Activated CD8-positive, alpha-beta memory T cell treated with anti-CD3 and anti-CD28 coated beads for 36 hours (primary cell): Measurements from ENCODE around the gene NUBP2. TPM values are rescaled to one million over a fixed set of nuclear protein-coding genes. Genes with fewer than 3 reads are reported as not detected.
"Not testable (repeated sequence)": the region's sequence is repeated elsewhere in the genome, so short reads cannot be mapped to it uniquely, and the experiment has no call there.

Experiments used
- CTCF ChIA-PET: fragments of 350-600 bp; sonication (Branson Sonifier 250); formaldehyde crosslinking; loops from one replicate; lab custom pipeline; 2021; ENCODE audit warnings: antibody characterized with exemption; lab: Charles Lee
- POLR2A ChIA-PET: fragments of 350-600 bp; sonication (Branson Sonifier 250); formaldehyde crosslinking; loops from one replicate; lab custom pipeline; 2021; ENCODE audit warnings: antibody characterized with exemption; lab: Charles Lee
- total RNA-seq, 2 experiments: library from RNA; stranded (reverse); gene quantifications; one replicate each; pipeline ENCODE4 v1.2.3, GENCODE V29; 2021

NUBP2 gene
- total RNA-seq, 2 experiments from 2014 or later, result 72.7 to 80.2 TPM

- ChIA-PET CTCF (no interaction called here), POLR2A (interaction anchor here (0.6 to 0.7 kb wide), 2 partner anchors 9 to 148 kb away, joined by 5 to 6 read pairs; partner anchors contain the start of genes NUBP2 and SPSB3)
Measured at GRCh38 chr16:1791256-1791942, 8.6 kb downstream of the NUBP2 start.

- POLR2A ChIA-PET, result interaction anchor here (0.7 kb wide), 1 partner anchor 9 kb away, joined by 5 read pairs; the partner anchor contains the start of genes NUBP2 and SPSB3
Measured at GRCh38 chr16:1791943-1792812, 9.4 kb downstream of the NUBP2 start.

DNA sequence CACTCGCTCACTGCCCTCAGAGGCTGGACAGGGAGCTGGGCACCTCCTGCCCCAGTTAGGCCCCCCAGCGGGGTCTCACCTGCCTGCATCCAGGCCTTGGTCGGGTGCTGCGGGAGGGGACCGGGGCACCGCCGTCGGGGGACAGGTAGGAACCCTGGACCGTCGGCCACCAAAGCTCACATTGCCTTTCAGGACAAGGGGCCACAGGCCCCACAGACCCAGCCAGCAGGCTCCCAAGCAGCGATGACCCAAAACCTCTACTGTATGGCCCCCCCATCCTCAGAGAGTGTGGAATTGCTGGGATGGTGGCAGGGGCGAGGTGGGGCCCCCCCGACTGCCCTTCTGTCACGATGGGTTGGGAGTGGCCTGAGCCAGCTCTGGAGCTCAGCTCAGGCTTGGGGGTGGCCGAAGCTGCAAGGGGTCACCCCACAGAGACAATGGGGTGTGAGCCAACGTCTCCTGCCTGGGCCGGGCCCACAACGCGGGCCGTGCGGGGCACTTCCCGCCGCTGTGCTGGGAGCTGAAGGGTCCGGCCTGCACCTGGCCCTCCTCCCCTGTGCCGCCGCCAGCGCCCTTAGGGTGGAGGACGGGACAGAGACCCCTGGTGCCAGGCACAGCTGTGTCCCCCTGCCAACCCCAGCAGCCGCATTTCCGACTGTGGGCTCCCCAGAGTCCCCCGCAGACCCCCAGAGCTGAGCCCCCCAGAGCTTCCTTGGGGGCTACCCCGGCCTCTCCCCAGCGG, 10.2 kb downstream of the NUBP2 start:
- ChIA-PET POLR2A (no interaction called here), CTCF (interaction anchor here (0.9 to 1.3 kb wide), 2 partner anchors 9 to 10 kb away, joined by 3 read pairs; partner anchors contain the start of genes NUBP2 and SPSB3)

More at GRCh38 chr16:1791943-1792812, 9.4 kb downstream of the NUBP2 start:
- CTCF ChIA-PET, result interaction anchor here (0.9 kb wide), 1 partner anchor 10 kb away, joined by 3 read pairs; no protein-coding TSS in a partner anchor

DNA sequence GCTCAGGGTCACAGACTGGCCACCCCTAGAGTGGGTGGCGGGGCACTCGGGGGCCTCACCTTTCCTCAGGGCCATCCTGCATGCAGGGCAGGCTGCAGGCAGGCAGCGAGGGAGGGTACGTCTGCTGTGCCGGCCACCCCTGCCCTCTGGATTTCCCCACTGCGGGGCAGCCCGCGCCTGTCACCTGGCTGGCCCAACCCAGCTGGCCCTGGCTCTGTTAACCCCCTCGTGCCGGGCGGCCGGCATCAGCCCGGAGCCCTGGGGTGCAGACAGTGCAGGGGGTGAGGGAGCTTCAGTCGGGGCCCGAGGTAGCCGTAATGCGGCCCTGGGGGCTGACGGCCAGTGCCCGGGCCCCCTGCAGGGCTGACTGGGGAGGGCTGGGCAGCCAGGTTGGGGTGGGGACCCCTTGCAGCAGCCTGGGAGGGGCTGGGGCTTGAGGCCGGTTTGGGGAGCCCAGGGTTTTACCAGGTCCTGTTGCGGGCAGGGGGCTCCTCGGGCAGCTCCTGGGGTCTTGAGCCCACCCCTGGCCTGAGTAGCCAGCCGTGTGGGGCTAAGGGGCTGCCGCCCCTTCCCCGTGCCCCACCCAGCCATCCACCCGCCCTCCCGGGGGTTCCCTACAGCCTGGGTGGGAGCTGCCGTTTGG, 10.9 kb downstream of the NUBP2 start, which contains the start of gene IGFALS:
Gene IGFALS, minus strand, starts transcription at position 128 of the 643 bp plus-strand sequence. Its CDS starts 53 bp downstream, at position 75.
- ChIA-PET CTCF (interaction anchor here (1.3 kb wide), 1 partner anchor 11 kb away, joined by 3 read pairs; the partner anchor contains the start of genes NUBP2 and SPSB3), POLR2A (no interaction called here)

DNA sequence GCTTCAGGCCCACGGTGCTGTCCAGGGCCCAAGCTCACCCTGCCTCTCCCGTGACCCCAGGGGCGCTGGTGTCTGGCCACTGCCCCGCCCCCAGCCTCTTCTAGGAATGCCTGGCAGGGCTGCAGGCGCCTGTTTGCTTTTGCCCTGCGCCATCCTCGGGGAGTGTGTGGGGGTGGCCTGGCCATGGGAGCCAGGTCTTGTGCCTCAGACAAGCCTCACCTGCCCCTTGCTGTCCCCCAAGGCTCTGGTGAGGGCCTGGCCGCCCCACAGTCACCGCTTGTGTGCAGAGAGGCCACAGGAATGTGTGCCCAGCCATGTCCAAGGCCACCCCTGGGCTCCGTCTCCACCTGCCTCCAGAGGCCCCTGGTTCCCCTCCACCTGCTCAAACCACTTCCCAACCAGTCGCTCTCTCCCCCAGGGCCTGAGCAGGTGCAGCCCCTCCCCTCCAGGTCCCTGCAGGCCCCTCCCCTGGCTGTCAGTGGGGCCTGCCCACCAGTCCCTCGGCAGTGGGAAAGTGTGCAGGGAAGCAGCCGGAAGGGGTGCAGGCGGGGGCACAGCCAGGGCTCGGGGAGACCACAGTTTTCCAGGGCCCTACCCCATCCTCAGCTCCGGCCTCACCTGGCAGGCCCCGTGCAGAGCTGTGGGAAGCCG, 11.6 kb downstream of the NUBP2 start:
- ChIA-PET POLR2A (no interaction called here), CTCF (interaction anchor here (1.3 kb wide), 1 partner anchor 12 kb away, joined by 3 read pairs; the partner anchor contains the start of genes NUBP2 and SPSB3)

- CTCF ChIA-PET, result no interaction called here
- POLR2A ChIA-PET, result no interaction called here
Measured at GRCh38 chr16:1794908-1795666, 12.3 kb downstream of the NUBP2 start.

- CTCF ChIA-PET, POLR2A ChIA-PET: not testable (repeated sequence)
Measured at GRCh38 chr16:1799263-1799662, 16.5 kb downstream of the NUBP2 start.

GRCh38 chr16:1800701-1801100, 17.9 kb downstream of the NUBP2 start:
- POLR2A ChIA-PET, result no interaction called here
- CTCF ChIA-PET, result no interaction called here

- POLR2A ChIA-PET, result no interaction called here
- CTCF ChIA-PET, result no interaction called here
Measured at GRCh38 chr16:1807626-1808025, 24.9 kb downstream of the NUBP2 start.

GRCh38 chr16:1808691-1809090, 25.9 kb downstream of the NUBP2 start:
- CTCF ChIA-PET, result no interaction called here
- POLR2A ChIA-PET, result no interaction called here

DNA sequence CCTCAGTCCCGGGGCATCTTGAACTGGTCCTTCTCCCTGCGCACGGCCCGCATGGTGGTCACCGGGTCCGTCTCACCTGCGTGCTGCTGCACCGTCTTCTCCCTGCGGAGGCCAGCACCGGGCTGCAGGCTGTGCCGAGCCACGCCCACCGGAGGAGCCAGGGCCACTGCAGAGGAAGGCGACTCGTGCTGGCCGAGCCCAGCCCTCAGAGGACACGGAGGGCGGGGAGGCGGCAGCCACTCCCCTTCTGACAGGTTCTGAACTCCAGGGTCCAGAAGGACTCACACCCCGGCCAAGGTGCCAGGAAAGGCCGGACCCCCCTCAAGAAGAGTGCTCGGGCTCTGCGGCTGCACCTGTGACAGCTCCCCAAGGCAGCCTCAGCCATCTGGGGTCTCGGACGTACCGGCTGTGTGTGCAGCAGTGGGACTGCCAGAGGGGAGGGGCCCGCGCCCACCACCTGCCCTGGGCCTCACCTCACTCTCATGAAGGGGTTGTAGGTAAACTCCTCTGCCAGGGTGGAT, 26.6 kb downstream of the NUBP2 start:
- ChIA-PET POLR2A (no interaction called here), CTCF (no interaction called here)

DNA sequence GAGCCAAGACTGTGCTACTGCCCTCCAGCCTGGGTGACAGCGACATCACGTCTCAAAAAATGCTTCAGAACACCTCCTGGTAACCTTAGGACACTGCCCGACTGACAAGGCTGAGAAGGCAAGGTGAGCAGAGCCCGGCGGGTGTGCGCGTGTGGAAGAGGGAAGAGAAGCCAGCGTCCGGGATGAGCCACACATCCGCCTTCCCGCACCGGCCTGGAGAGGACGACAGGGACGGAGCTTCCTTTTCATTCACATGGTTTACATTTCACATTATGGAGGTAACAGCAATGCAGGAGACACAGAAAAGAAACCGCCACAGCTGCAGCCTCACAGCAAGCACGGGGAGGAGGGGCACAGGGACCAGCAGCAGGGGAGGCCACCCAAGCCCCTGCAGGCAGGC, 27.3 kb downstream of the NUBP2 start:
- POLR2A ChIA-PET, result no interaction called here
- CTCF ChIA-PET, result no interaction called here

DNA sequence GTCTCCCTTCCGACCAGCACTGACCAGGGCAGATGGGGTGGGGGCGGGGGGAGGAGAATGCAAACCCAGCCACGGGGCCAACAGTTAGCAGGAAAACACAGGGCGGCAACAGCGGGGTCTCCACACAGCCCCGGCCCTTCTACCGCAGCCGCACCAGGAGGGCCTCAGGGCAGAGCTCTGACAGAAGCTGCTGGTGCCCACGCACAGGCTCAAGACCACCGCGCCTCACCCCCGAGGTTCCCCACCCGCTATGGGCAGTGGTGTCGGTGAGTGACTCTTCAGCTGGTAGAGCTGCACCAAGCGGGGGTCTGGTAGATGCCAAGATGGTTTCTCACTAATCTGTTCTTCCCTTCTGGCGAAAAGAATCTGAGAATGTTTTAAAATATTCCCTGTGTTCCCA, 27.8 kb downstream of the NUBP2 start:
- ChIA-PET POLR2A (no interaction called here), CTCF (no interaction called here)

DNA sequence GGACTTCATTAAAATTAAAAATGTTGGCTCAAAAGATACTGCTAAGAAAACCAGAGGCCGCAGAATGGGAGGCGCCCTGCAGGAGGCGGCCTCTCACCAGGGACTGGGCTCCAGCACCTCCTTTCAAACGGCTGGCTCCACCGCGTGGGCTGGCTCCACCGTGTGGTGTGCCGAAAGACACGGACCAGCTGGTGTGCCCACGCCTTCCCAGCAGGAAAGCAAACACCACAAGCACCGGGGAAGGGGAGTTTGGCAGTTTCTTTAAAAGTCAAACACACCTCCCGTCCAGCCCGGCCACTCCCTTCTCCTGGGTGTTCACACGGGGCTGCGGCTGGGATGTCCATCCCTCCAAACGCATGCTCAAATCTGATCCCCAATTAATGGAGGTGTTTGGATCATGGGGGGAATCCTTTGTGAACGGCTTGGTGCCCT, 30.0 kb downstream of the NUBP2 start:
- POLR2A ChIA-PET, result no interaction called here
- CTCF ChIA-PET, result no interaction called here

- POLR2A ChIA-PET, result no interaction called here
- CTCF ChIA-PET, result no interaction called here
Measured at GRCh38 chr16:1815461-1815860, 32.7 kb downstream of the NUBP2 start.

- CTCF ChIA-PET, result interaction anchor here (1.7 kb wide), 1 partner anchor 11 kb away, joined by 4 read pairs; the partner anchor contains the start of gene FAHD1
- POLR2A ChIA-PET, result no interaction called here
Measured at GRCh38 chr16:1816396-1817275, 33.9 kb downstream of the NUBP2 start.
